Testis (tissue), 3 donors: Measurements from ENCODE around the gene ANKFY1. TPM values are rescaled to one million over a fixed set of nuclear protein-coding genes. Genes with fewer than 3 reads are reported as not detected.
A peak's percentile ranks its signal among the peaks of the same experiment; 100 is the strongest.

ENCODE experiments used
- DNase-seq: peaks from one replicate; pipeline ENCODE4 v3.0.0-alpha.2; 2019
- H3K27ac ChIP-seq, 2 donors: fragments of 200-600 bp; sonication (generic); one replicate each; pipeline ENCODE4 v1.5.1; 2019
- H3K27me3 ChIP-seq: fragments of 200-600 bp; sonication (generic); one replicate; pipeline ENCODE4 v1.5.1; 2019
- H3K36me3 ChIP-seq: fragments of 200-600 bp; sonication (generic); one replicate; pipeline ENCODE4 v1.5.1; 2017; ENCODE audit warnings: low read depth; ENCODE audit errors: missing control alignments
- H3K4me1 ChIP-seq: fragments of 200-600 bp; sonication (generic); one replicate; pipeline ENCODE4 v1.5.1; 2019
- H3K4me3 ChIP-seq, 2 donors: fragments of 200-600 bp; sonication (generic); one replicate each; pipeline ENCODE4 v1.5.1; 2017 to 2019
- H3K9me3 ChIP-seq: fragments of 200-600 bp; sonication (generic); one replicate; pipeline ENCODE4 v1.5.1; 2017
- POLR2A ChIP-seq: fragments of 450-650 bp; IDR thresholded peaks from one replicate; pipeline ENCODE4 v1.6.1; 2017; ENCODE audit warnings: antibody characterized with exemption, mild to moderate bottlenecking, moderate library complexity
- WGBS, 2 donors: methylation state at CpG; one replicate each; pipeline ENCODE4 v1.1.5; 2018; 5-methylcytosine and 5-hydroxymethylcytosine counted together
- intact Hi-C: fragments of 100-400 bp; cut with DNase I; formaldehyde crosslinking; loops from one replicate; pipeline ENCODE4 v1.15.1; 2023; ENCODE audit warnings: low total_unique reads
- polyA plus RNA-seq: library from polyadenylated mRNA; stranded (reverse); fragments of 350-450 nt; fragmentation: Illumina TruSeq; extraction: RNeasy Lipid Tissue Mini Kit (QIAGEN cat#74804); gene quantifications from one replicate; pipeline ENCODE4 v1.2.3, GENCODE V29; 2014; ENCODE audit warnings: low read depth, low replicate concordance; ENCODE audit not compliant: insufficient read depth
- total RNA-seq, 2 donors: library from RNA; depleted of rRNA; stranded (reverse); fragments of >200 nt; gene quantifications; one replicate each; pipeline ENCODE4 v1.2.3, GENCODE V29; 2016
- TF ChIP-seq, protein P1 (sequence below), 3 experiments: fragments of 450-650 bp in 2 of 3; fragments of 200-600 bp in 1 of 3; sonication (generic) in 1 of 3; IDR thresholded peaks; one replicate each; pipeline ENCODE4 v1.5.1; 2016 to 2019; ENCODE audit warnings: antibody characterized with exemption in 3 of 3, mild to moderate bottlenecking in 2 of 3, moderate library complexity in 1 of 3

The ANKFY1 gene
- total and polyA plus RNA-seq, 3 donors from 2014 or later = 20.3 to 40.9 (median 34.6) TPM

DNA sequence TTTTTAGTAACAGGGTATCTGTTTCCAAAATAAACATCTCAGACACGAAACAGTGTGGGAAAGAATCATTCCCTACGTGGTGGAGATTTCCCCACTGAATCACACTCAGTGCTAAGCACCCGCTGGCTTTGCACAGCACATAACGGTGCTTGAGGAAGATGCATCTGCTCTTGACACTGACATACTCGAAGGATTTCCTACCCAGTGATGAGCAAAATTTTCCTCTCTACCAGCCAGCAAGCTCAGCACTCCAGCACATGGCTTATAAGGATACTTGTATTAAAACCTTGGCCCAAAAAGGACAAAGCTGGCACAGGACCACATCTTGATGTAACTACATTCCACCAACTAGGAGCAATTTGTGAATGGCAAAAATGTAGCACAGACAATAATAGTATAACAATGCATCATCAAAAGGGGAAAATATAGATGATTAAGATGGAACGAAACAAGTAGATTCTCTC is 59.0 kb downstream of the ANKFY1 start:
- TF ChIP-seq, protein P1, sequence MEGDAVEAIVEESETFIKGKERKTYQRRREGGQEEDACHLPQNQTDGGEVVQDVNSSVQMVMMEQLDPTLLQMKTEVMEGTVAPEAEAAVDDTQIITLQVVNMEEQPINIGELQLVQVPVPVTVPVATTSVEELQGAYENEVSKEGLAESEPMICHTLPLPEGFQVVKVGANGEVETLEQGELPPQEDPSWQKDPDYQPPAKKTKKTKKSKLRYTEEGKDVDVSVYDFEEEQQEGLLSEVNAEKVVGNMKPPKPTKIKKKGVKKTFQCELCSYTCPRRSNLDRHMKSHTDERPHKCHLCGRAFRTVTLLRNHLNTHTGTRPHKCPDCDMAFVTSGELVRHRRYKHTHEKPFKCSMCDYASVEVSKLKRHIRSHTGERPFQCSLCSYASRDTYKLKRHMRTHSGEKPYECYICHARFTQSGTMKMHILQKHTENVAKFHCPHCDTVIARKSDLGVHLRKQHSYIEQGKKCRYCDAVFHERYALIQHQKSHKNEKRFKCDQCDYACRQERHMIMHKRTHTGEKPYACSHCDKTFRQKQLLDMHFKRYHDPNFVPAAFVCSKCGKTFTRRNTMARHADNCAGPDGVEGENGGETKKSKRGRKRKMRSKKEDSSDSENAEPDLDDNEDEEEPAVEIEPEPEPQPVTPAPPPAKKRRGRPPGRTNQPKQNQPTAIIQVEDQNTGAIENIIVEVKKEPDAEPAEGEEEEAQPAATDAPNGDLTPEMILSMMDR (IDR thresholded peaks at IDR 0.05) = no peak
- TF ChIP-seq POLR2A = no peak
- Histone ChIP-seq H3K9me3 (no peaks in the 10 kb centered on the region), H3K27me3 (no peaks in the 10 kb centered on the region), H3K36me3 (no peaks in the 10 kb centered on the region), H3K4me1 (peaks cover 12% of the 10 kb centered on the region), H3K4me3 (no peak overlapping the region), H3K27ac (no peak overlapping the region)
- peak; percentile 56 for DNase-seq
- WGBS, 2 donors = 34 to 50% methylated on average over 6 of the region's 6 CpGs
- intact Hi-C loops = no loop called here

DNA sequence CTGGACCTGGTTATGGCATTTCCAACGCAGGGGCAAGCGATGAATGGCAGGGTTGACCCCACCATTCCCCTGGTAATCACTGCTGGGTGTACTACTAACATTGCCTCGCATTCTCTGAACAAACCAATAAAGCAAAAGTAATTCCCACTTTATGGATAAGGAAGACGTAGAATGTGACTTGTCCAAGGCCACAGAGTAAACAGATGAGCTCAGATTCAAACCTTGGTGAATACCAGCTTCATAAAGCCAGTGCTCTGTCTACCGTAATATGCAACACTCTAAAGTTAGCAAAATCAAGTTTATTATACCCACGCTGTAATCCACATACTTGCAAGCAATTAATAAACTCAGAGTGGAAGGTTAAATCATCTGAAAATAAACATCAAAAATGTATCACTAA is 59.6 kb downstream of the ANKFY1 start:
- TF ChIP-seq, protein P1 (IDR thresholded peaks at IDR 0.05) = no peak
- TF ChIP-seq POLR2A = no peak
- Histone ChIP-seq H3K27me3 (no peaks in the 10 kb centered on the region), H3K36me3 (no peaks in the 10 kb centered on the region), H3K27ac (no peak overlapping the region), H3K4me3 (no peak overlapping the region), H3K9me3 (no peaks in the 10 kb centered on the region), H3K4me1 (peaks cover 12% of the 10 kb centered on the region)
- no peak for DNase-seq
- intact Hi-C loops = no loop called here
- 56 to 74% methylated on average over 6 of the region's 6 CpGs for WGBS, 2 donors

DNA sequence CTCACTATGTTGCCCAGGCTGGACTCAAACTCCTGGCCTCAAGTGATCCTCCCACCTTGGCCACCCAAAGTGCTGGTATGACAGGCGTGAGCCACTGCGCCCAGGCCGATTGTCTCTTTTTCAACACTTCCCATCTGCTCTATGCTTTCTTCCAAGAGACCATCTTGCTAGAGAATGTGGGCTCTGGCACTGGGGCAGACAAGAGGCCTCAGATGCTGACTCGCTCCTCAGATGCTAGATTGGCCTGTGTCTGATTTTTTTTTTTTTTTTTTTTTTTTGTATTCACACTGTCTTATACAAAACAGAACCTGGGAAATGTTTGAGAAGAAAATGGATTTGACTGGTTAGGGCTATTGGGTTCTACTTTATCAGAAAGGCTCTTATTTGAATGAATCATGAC is 62.6 kb downstream of the ANKFY1 start:
- Histone ChIP-seq H3K4me3 (no peak overlapping the region), H3K27me3 (no peaks in the 10 kb centered on the region), H3K9me3 (no peaks in the 10 kb centered on the region), H3K27ac (no peak overlapping the region), H3K36me3 (no peaks in the 10 kb centered on the region), H3K4me1 (peaks cover 12% of the 10 kb centered on the region)
- intact Hi-C loops = no loop called here
- 97 to 100% methylated on average over 4 of the region's 4 CpGs for WGBS, 2 donors
- no peak for TF ChIP-seq POLR2A
- TF ChIP-seq, protein P1 (IDR thresholded peaks at IDR 0.05) = no peak
- no peak for DNase-seq

DNA sequence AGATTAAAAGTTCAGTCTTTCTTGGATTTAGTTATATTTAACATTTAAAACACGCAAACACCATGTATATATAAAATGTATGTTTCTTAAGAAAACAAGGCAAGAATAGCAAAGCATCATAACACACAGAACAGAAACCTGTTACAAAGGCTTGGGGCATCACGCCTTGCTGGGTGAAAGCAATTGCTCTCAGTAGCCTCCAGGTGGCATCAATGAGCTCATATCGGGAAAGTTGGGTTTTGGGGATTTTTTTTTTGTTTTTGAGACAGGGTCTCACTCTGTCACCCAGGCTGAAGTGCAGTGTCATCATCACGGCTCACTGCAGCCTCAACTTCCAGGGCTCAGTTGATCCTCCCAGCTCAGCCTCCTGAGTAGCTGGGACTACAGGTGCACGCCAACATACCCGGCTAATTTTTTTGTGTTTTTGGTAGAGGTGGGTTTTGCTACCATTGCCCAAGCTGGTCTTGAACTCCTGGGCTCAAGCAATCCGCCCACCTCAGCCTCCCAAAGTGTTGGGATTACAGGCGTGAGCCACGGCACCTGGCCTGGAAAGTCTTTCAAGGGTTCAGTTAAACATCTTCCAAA is 63.9 kb downstream of the ANKFY1 start:
- Histone ChIP-seq H3K4me3 (no peak overlapping the region), H3K9me3 (no peaks in the 10 kb centered on the region), H3K36me3 (no peaks in the 10 kb centered on the region), H3K4me1 (peaks cover 9% of the 10 kb centered on the region), H3K27ac (no peak overlapping the region), H3K27me3 (no peaks in the 10 kb centered on the region)
- no peak for TF ChIP-seq POLR2A
- TF ChIP-seq, protein P1 (IDR thresholded peaks at IDR 0.05) = peak in 2 of 3 experiments; percentile 43 to 64
- intact Hi-C loops = no loop called here
- WGBS, 2 donors = 71 to 73% methylated on average over 9 of the region's 9 CpGs
- no peak for DNase-seq

DNA sequence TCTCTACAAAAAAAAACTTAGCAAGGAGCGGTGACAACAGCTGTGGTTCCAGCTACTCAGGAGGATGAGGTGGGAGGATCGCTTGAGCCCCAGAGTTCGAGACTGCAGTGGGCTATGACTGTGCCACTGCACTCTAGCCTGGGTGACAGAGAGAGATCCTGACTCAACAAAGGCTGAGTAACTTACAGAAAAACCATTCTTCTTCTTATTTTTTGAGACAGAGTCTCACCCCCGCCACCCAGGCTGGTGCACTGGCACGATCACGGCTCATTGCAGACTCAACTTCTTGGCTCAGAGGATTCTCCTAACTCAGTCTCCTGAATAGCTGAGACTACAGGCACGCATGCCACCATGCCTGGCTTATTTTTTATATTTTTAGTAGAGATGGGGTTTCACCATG is 64.8 kb downstream of the ANKFY1 start:
- DNase-seq = no peak
- TF ChIP-seq, protein P1 (IDR thresholded peaks at IDR 0.05) = no peak
- TF ChIP-seq POLR2A = no peak
- Histone ChIP-seq H3K27me3 (no peaks in the 10 kb centered on the region), H3K27ac (no peak overlapping the region), H3K4me3 (no peak overlapping the region), H3K9me3 (no peaks in the 10 kb centered on the region), H3K4me1 (peaks cover 1% of the 10 kb centered on the region), H3K36me3 (no peaks in the 10 kb centered on the region)
- 87 to 88% methylated on average over 7 of the region's 7 CpGs for WGBS, 2 donors
- intact Hi-C loops = no loop called here
